Panc1 (cell line): ENCODE measurements around the gene WASF1. TPM values are rescaled to one million over a fixed set of nuclear protein-coding genes. Genes with fewer than 3 reads are reported as not detected.

Experiments
- ATAC-seq: fragments of 200-7000 bp; cut with Tn5 transposase; 2 replicates; pipeline ENCODE4 v1.9.1; 2020; ENCODE audit warnings: mild to moderate bottlenecking, moderate library complexity
- BruUV-seq: library from RNA; stranded (reverse); fragments of 400-500 nt; replicated peaks from 2 replicates; lab custom pipeline; 2021; lab: Mats Ljungman, UMichigan
- CTCF ChIA-PET: fragments of 300-600 bp; sonication (Branson Sonifier 250); formaldehyde crosslinking; loops from one replicate; lab custom pipeline; 2022; ENCODE audit warnings: antibody characterized with exemption; lab: Charles Lee
- POLR2A ChIA-PET: fragments of 300-600 bp; sonication (Branson Sonifier 250); formaldehyde crosslinking; loops from one replicate; lab custom pipeline; 2022; ENCODE audit warnings: antibody characterized with exemption; lab: Charles Lee
- DNase-seq: peaks from one replicate; pipeline ENCODE4 v3.0.0-alpha.2; 2010; ENCODE audit warnings: low read depth, low spot score
- H3K27ac ChIP-seq: 2 replicates; pipeline ENCODE4 v1.5.1; 2011; ENCODE audit warnings: mild to moderate bottlenecking, low read length, inconsistent platforms
- H3K27me3 ChIP-seq: fragments of 200-500 bp; sonication (Bioruptor generic); 2 replicates; pipeline ENCODE4 v1.6.0; 2014; ENCODE audit warnings: low read length, inconsistent platforms; ENCODE audit not compliant: control insufficient read depth, insufficient read depth
- H3K36me3 ChIP-seq: fragments of 200-500 bp; sonication (Bioruptor generic); 2 replicates; pipeline ENCODE4 v1.5.1; 2014; ENCODE audit warnings: inconsistent platforms, mild to moderate bottlenecking, low read length, moderate library complexity; ENCODE audit not compliant: control insufficient read depth, insufficient read depth
- H3K4me1 ChIP-seq: 2 replicates; pipeline ENCODE4 v1.5.1; 2011; ENCODE audit warnings: inconsistent platforms, mild to moderate bottlenecking, low read length, moderate library complexity; ENCODE audit not compliant: control insufficient read depth, insufficient read depth
- H3K4me3 ChIP-seq, 2 experiments: 2 replicates each; pipeline ENCODE4 v1.5.1; 2011 to 2012; ENCODE audit warnings: low read depth in 2 of 2, low read length in 2 of 2, mild to moderate bottlenecking in 2 of 2, inconsistent platforms in 1 of 2, moderate library complexity in 1 of 2
- H3K9me3 ChIP-seq: fragments of 200-500 bp; sonication (Bioruptor generic); 2 replicates; pipeline ENCODE4 v1.5.1; 2014; ENCODE audit warnings: low read depth, mild to moderate bottlenecking, inconsistent platforms, low read length, moderate library complexity; ENCODE audit not compliant: control insufficient read depth, insufficient read depth
- CTCF ChIP-seq: fragments of 450-650 bp; IDR thresholded peaks from 2 replicates; pipeline ENCODE4 v1.5.1; 2017; ENCODE audit warnings: mild to moderate bottlenecking
- POLR2AphosphoS5 ChIP-seq: IDR thresholded peaks from 2 replicates; pipeline ENCODE4 v1.6.1; 2012; ENCODE audit warnings: mild to moderate bottlenecking, low read depth, low read length, moderate library complexity
- REST ChIP-seq, 2 experiments: IDR thresholded peaks; 2 replicates each; pipeline ENCODE4 v1.6.1; 2011 to 2012; ENCODE audit warnings: low read depth in 2 of 2, control low read depth in 1 of 2, low read length in 1 of 2, mild to moderate bottlenecking in 1 of 2, moderate library complexity in 1 of 2; ENCODE audit not compliant: insufficient read depth in 1 of 2
- SIN3A ChIP-seq: IDR thresholded peaks from 2 replicates; pipeline ENCODE4 v1.6.1; 2012; ENCODE audit warnings: low read depth, mild to moderate bottlenecking, low read length, moderate library complexity, borderline replicate concordance; ENCODE audit not compliant: insufficient read depth
- TCF7L2 ChIP-seq: IDR thresholded peaks from 2 replicates; pipeline ENCODE4 v1.6.1; 2011; ENCODE audit warnings: mild to moderate bottlenecking, low read depth, low read length, inconsistent platforms
- in situ Hi-C: cut with HindIII; loops from 2 replicates; pipeline ENCODE4 v1.10.0; 2016; ENCODE audit warnings: low sequenced_read_pairs, low pct_unique_long_range_greater_than_20kb
- intact Hi-C: fragments of 100-400 bp; cut with micrococcal nuclease; formaldehyde crosslinking; loops from one replicate; pipeline ENCODE4 v1.10.0; 2022; ENCODE audit not compliant: unreplicated experiment
- total RNA-seq: library from RNA; stranded (reverse); gene quantifications from one replicate; pipeline ENCODE4 v1.2.1, GENCODE V29; 2021; ENCODE audit not compliant: unreplicated experiment

Gene WASF1
- total RNA-seq, 1 experiment from 2014 or later, result 63.9 TPM

GRCh38 chr6:110173506-110174132, 5.9 kb downstream of the WASF1 start:
- Histone ChIP-seq H3K27ac (no peak overlapping the region), H3K36me3 (no peaks in the 10 kb centered on the region; the same call in 1 of the 2 replicates), H3K9me3 (no peaks in the 10 kb centered on the region), H3K27me3 (no peaks in the 10 kb centered on the region), H3K4me1 (peaks cover 32% of the 10 kb centered on the region; the same call in 1 of the 2 replicates), H3K4me3 (no peak overlapping the region)
- TF ChIP-seq REST (IDR thresholded peaks at IDR 0.05; ENCODE audit: insufficient read depth in 1 of 2, low read depth in 2 of 2, low read length in 1 of 2) (peak; percentile 81 to 84), TCF7L2 (no peak)
- in situ Hi-C loops, result no loop called here
- ATAC-seq (peak; percentile 45; the same call in 1 of the 2 replicates), DNase-seq (no peak)
- ChIA-PET POLR2A (no interaction called here), CTCF (no interaction called here)
- intact Hi-C loops, result no loop called here
- no TSS peak for BruUV-seq

- intact Hi-C loops, result no loop called here
- ChIA-PET CTCF (no interaction called here), POLR2A (no interaction called here)
- ATAC-seq (no peak), DNase-seq (no peak)
- BruUV-seq, result no TSS peak
- TF ChIP-seq CTCF (no peak), TCF7L2 (no peak), SIN3A (no peak), POLR2AphosphoS5 (no peak), REST (IDR thresholded peaks at IDR 0.05; ENCODE audit: insufficient read depth in 1 of 2, low read depth in 2 of 2, low read length in 1 of 2) (no peak)
- H3K36me3 ChIP-seq, result no peaks in the 10 kb centered on the region
- peaks cover 9% of the 10 kb centered on the region; the same call in 1 of the 2 replicates for H3K4me1 ChIP-seq
- H3K27ac ChIP-seq, result no peak overlapping the region
- no peak overlapping the region for H3K4me3 ChIP-seq
- in situ Hi-C loops, result no loop called here
- no peaks in the 10 kb centered on the region for H3K9me3 ChIP-seq
- no peaks in the 10 kb centered on the region for H3K27me3 ChIP-seq
Measured at GRCh38 chr6:110170081-110170480, 9.4 kb downstream of the WASF1 start.
